RWPE2 (cell line): ENCODE results near the gene PTPRT.

Source experiments
- ATAC-seq: fragments of 200-7000 bp; cut with Tn5 transposase; 3 replicates; pipeline ENCODE4 v1.9.1; 2021; ENCODE audit warnings: low read depth
- DNase-seq: peaks from one replicate; pipeline ENCODE4 v3.0.0-alpha.2; 2020; ENCODE audit warnings: low spot score
- H3K27ac ChIP-seq: fragments of 450-650 bp; 2 replicates; pipeline ENCODE4 v1.5.1; 2017; ENCODE audit warnings: mild to moderate bottlenecking; ENCODE audit not compliant: poor library complexity, severe bottlenecking
- H3K27me3 ChIP-seq: fragments of 250-450 bp; sonication (Bioruptor Pico); 2 replicates; pipeline ENCODE4 v1.5.1; 2021; ENCODE audit warnings: mild to moderate bottlenecking, moderate library complexity; ENCODE audit not compliant: insufficient read depth, poor library complexity, severe bottlenecking
- H3K36me3 ChIP-seq: fragments of 250-450 bp; sonication (Bioruptor Pico); 2 replicates; pipeline ENCODE4 v1.5.1; 2020; ENCODE audit warnings: low read depth, mild to moderate bottlenecking, moderate library complexity
- H3K4me1 ChIP-seq: fragments of 250-450 bp; sonication (Bioruptor Pico); 2 replicates; pipeline ENCODE4 v1.5.1; 2021; ENCODE audit warnings: mild to moderate bottlenecking, moderate library complexity; ENCODE audit not compliant: insufficient read depth, poor library complexity, severe bottlenecking
- H3K4me3 ChIP-seq: fragments of 250-450 bp; sonication (Bioruptor Pico); 2 replicates; pipeline ENCODE4 v1.5.1; 2021; ENCODE audit warnings: mild to moderate bottlenecking, moderate library complexity; ENCODE audit not compliant: severe bottlenecking
- H3K9me3 ChIP-seq: fragments of 250-450 bp; sonication (Bioruptor Pico); 2 replicates; pipeline ENCODE4 v1.5.1; 2021; ENCODE audit warnings: mild to moderate bottlenecking, moderate library complexity; ENCODE audit not compliant: severe bottlenecking
- CTCF ChIP-seq: fragments of 450-650 bp; IDR thresholded peaks from one replicate; pipeline ENCODE4 v1.5.1; 2017; ENCODE audit warnings: mild to moderate bottlenecking, moderate library complexity; ENCODE audit not compliant: poor library complexity, severe bottlenecking

PTPRT gene

DNA sequence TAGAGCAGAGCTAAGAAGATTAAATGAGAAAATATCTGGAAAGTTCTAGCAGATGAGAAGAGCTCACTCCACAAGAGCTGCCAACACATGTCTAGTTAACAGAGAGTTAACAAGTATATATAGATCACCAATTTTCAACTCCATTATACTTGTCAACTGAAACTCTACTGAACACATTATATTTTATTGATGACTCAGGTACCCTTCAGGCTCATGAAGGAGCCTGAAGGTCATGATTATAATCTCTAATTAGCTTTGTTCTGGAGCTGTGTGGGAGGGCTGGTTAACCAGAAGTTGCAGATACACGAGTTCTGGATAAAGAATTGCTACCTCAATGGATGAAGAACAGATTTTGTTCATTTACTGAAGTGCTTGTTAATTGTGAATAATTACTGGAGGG lies 42.1 kb upstream of the PTPRT start:
- no peak for TF ChIP-seq CTCF
- DNase-seq (no peak), ATAC-seq (no peak)

DNA sequence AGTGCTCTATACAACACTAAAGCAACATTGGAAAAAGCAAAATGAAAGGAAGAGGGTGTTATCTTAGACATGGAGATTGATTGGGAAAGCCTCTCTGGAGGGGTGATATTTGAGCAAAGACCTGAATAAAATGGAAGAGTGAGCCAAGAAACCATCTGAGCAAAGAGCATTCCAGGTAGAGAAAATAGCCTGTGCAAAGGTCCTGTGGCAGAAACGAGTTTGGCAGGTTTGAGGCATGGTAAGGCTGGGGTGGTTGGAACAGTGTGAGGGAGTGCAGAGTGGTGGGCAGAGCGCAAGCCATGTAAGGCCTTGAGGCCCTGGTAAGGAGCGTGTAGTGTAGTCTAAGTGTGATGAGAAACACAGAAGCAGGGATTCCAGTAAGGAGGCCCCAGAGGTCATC lies 40.0 kb upstream of the PTPRT start:
- no peaks in the 10 kb centered on the region for H3K4me1 ChIP-seq
- H3K9me3 ChIP-seq, result no peaks in the 10 kb centered on the region
- no peaks in the 10 kb centered on the region for H3K36me3 ChIP-seq
- DNase-seq (no peak), ATAC-seq (no peak)
- TF ChIP-seq CTCF, result no peak
- H3K4me3 ChIP-seq, result no peak overlapping the region
- no peak overlapping the region for H3K27ac ChIP-seq
- peaks cover 33% of the 10 kb centered on the region for H3K27me3 ChIP-seq

More for the DNA sequence above, 42.1 kb upstream of the PTPRT start:
- Histone ChIP-seq H3K27ac (no peak overlapping the region), H3K9me3 (no peaks in the 10 kb centered on the region), H3K4me1 (no peaks in the 10 kb centered on the region), H3K36me3 (no peaks in the 10 kb centered on the region), H3K27me3 (peaks cover 32% of the 10 kb centered on the region), H3K4me3 (no peak overlapping the region)

GRCh38 chr20:43220612-43221011 lies 30.9 kb upstream of the PTPRT start:
- TF ChIP-seq CTCF, result no peak
- Histone ChIP-seq H3K4me3 (no peak overlapping the region), H3K4me1 (no peaks in the 10 kb centered on the region), H3K27me3 (peaks cover 48% of the 10 kb centered on the region), H3K27ac (no peak overlapping the region), H3K36me3 (no peaks in the 10 kb centered on the region), H3K9me3 (no peaks in the 10 kb centered on the region)
- no peak for DNase-seq
- 0 out of 3 replicates have a peak, but pooled peaks have one; percentile 15 for ATAC-seq

GRCh38 chr20:43210901-43211300 lies 21.2 kb upstream of the PTPRT start:
- ATAC-seq, result no peak

GRCh38 chr20:43209831-43210230 lies 20.1 kb upstream of the PTPRT start:
- H3K27ac ChIP-seq, result no peak overlapping the region
- no peaks in the 10 kb centered on the region for H3K36me3 ChIP-seq
- ATAC-seq, result no peak
- DNase-seq, result no peak
- no peaks in the 10 kb centered on the region for H3K4me1 ChIP-seq
- no peak overlapping the region for H3K4me3 ChIP-seq
- TF ChIP-seq CTCF, result no peak
- no peaks in the 10 kb centered on the region for H3K27me3 ChIP-seq
- H3K9me3 ChIP-seq, result no peaks in the 10 kb centered on the region

More at GRCh38 chr20:43210901-43211300, 21.2 kb upstream of the PTPRT start:
- no peaks in the 10 kb centered on the region for H3K4me1 ChIP-seq
- no peaks in the 10 kb centered on the region for H3K36me3 ChIP-seq
- H3K4me3 ChIP-seq, result no peak overlapping the region
- no peak overlapping the region for H3K27ac ChIP-seq
- no peak for DNase-seq
- H3K9me3 ChIP-seq, result no peaks in the 10 kb centered on the region
- peaks cover 7% of the 10 kb centered on the region for H3K27me3 ChIP-seq
- no peak for TF ChIP-seq CTCF
